Lung (tissue), 12 donors: ENCODE results near the gene TCEA2. TPM values are rescaled to one million over a fixed set of nuclear protein-coding genes. Genes with fewer than 3 reads are reported as not detected.

Source experiments
- ATAC-seq: fragments of 200-7000 bp; cut with Tn5 transposase; one replicate; pipeline ENCODE4 v1.9.1; 2020; ENCODE audit warnings: moderate number of reproducible peaks; ENCODE audit not compliant: insufficient read depth, low FRiP score
- DNase-seq, 3 donors: peaks; one replicate each; pipeline ENCODE4 v3.0.0-alpha.2; 2013 to 2017
- H3K27ac ChIP-seq, 2 donors: one replicate each; pipeline ENCODE4 v1.5.1; 2013; ENCODE audit warnings: mild to moderate bottlenecking in 2 of 2, moderate library complexity in 2 of 2, control low read depth in 1 of 2, inconsistent platforms in 1 of 2, low read depth in 1 of 2, low read length in 1 of 2
- H3K27me3 ChIP-seq, 3 donors: one replicate each; pipeline ENCODE4 v1.5.1; 2013; ENCODE audit warnings: low read length in 2 of 3; ENCODE audit not compliant: control insufficient read depth in 3 of 3, insufficient read depth in 3 of 3
- H3K36me3 ChIP-seq, 4 donors: one replicate each; pipeline ENCODE4 v1.5.1; 2013; ENCODE audit warnings: low read length in 4 of 4, mild to moderate bottlenecking in 1 of 4, moderate library complexity in 1 of 4; ENCODE audit not compliant: control insufficient read depth in 4 of 4, insufficient read depth in 4 of 4
- H3K4me1 ChIP-seq, 5 donors: one replicate each; pipeline ENCODE4 v1.5.1; 2013; ENCODE audit warnings: low read length in 5 of 5, mild to moderate bottlenecking in 2 of 5, moderate library complexity in 1 of 5; ENCODE audit not compliant: control insufficient read depth in 5 of 5, insufficient read depth in 5 of 5
- H3K4me3 ChIP-seq: one replicate; pipeline ENCODE4 v1.5.1; 2013; ENCODE audit warnings: mild to moderate bottlenecking, control low read depth, moderate library complexity
- H3K9ac ChIP-seq, 2 donors: one replicate each; pipeline ENCODE4 v1.5.1; 2013; ENCODE audit warnings: low read length in 2 of 2, control low read depth in 1 of 2; ENCODE audit not compliant: insufficient read depth in 1 of 2
- H3K9me3 ChIP-seq, 4 donors: one replicate each; pipeline ENCODE4 v1.5.1; 2013; ENCODE audit warnings: low read length in 3 of 4, mild to moderate bottlenecking in 1 of 4, moderate library complexity in 1 of 4; ENCODE audit not compliant: control insufficient read depth in 4 of 4, insufficient read depth in 3 of 4
- WGBS, 2 donors: extraction: QIAGEN DNeasy Blood & Tissue Kit; methylation state at CpG; one replicate each; pipeline ENCODE4 v1.1.7; 2013; 5-methylcytosine and 5-hydroxymethylcytosine counted together
- polyA plus RNA-seq, 2 donors: library from polyadenylated mRNA; stranded (reverse); fragments of 200-250 nt; gene quantifications; one replicate each; pipeline ENCODE4 v1.2.1, GENCODE V29; 2013
- total RNA-seq, 2 donors: library from RNA; depleted of rRNA in 1 of 2; stranded (reverse); fragments of >200 nt in 1 of 2; gene quantifications; one replicate each; pipeline ENCODE4 v1.2.1, GENCODE V29; 2014 to 2021
- TF ChIP-seq, protein P1 (sequence below): IDR thresholded peaks from 2 replicates; pipeline ENCODE4 v1.5.1; 2012; ENCODE audit warnings: mild to moderate bottlenecking; ENCODE audit errors: control extremely low read depth, extremely low read depth
- donor health status: control.
- donor health status: control.
- donor health status: Bipolar disorder and iron deficiency.
- donor health status: healthy.
- donor health status: DM: yes; HTN: yes; CAD: no.

Gene TCEA2
- total and polyA plus RNA-seq, 4 donors: 18.3 to 32.9 (median 30.7) TPM

DNA sequence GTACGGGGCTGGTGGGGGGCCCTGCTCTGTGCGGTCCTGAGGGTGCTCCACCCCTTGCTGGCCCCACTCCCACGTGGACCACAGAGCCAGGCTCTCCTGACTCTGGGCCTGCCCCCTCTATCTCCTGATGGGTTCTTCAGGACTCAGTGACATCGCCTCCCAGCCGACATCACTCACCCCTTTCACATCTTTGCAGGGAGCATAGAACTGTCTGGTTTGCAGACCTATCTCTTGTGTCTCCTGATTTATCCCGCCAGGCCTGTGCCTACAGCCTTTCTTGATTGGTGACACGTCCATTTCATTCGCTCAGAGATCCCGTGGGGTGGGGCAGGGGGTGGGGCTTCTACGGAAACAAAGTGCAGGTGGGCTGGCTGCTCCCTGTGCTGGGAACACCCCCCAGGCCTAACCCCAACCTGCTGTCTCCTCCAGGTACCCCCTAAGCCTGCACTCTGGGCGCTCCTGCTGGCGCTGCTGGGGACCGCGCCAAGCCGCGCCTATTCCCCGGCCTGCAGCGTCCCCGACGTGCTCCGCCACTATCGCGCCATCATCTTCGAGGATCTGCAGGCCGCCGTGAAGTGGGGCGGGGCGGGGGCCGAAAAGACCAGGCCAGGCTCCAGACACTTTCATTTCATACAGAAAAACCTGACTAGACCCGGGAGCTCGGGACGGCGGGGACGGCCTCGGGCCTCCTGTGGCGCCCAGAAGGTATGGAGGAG, 25.3 kb upstream of the TCEA2 start:
- ATAC-seq (no peak), DNase-seq (no peak)
- H3K36me3 ChIP-seq: peaks cover 0 to 18% (median 4%) of the 10 kb centered on the region in 4 donors
- H3K9me3 ChIP-seq: no peaks in the 10 kb centered on the region
- peaks cover 0 to 27% (median 13%) of the 10 kb centered on the region in 5 donors for H3K4me1 ChIP-seq
- no peak overlapping the region for H3K4me3 ChIP-seq
- WGBS, 2 donors: 10 to 11% methylated on average over 36 of the region's 36 CpGs
- H3K9ac ChIP-seq: no peak overlapping the region
- peaks cover 0 to 28% (median 23%) of the 10 kb centered on the region in 3 donors for H3K27me3 ChIP-seq
- H3K27ac ChIP-seq: no peak overlapping the region
- TF ChIP-seq, protein P1, sequence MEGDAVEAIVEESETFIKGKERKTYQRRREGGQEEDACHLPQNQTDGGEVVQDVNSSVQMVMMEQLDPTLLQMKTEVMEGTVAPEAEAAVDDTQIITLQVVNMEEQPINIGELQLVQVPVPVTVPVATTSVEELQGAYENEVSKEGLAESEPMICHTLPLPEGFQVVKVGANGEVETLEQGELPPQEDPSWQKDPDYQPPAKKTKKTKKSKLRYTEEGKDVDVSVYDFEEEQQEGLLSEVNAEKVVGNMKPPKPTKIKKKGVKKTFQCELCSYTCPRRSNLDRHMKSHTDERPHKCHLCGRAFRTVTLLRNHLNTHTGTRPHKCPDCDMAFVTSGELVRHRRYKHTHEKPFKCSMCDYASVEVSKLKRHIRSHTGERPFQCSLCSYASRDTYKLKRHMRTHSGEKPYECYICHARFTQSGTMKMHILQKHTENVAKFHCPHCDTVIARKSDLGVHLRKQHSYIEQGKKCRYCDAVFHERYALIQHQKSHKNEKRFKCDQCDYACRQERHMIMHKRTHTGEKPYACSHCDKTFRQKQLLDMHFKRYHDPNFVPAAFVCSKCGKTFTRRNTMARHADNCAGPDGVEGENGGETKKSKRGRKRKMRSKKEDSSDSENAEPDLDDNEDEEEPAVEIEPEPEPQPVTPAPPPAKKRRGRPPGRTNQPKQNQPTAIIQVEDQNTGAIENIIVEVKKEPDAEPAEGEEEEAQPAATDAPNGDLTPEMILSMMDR: no peak

DNA sequence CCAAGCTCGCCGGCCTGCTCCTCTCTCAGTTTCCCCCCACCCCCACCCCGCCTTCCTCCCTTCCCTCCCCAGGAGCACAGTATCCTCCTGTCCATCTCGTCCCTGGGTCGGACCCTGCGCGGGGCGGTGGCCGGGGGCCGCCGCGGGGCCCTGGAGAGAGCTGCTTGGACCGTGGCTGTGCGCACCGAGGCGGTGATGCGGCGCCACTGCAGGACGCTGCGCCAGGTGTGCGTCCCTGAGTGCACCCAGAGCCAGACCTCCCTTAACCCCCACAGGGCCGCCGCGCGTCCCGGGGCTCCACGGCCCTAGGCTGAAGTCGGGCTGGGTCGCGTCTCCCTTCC, 24.8 kb upstream of the TCEA2 start:
- no peak for ATAC-seq
- Histone ChIP-seq H3K4me1 (peaks cover 0 to 27% (median 13%) of the 10 kb centered on the region in 5 donors), H3K27me3 (peaks cover 0 to 28% (median 23%) of the 10 kb centered on the region in 3 donors), H3K9me3 (no peaks in the 10 kb centered on the region), H3K9ac (no peak overlapping the region), H3K36me3 (peaks cover 0 to 13% (median 3%) of the 10 kb centered on the region in 4 donors), H3K4me3 (peak overlapping the region; percentile 21), H3K27ac (peak overlapping the region; percentile 64 to 71)
- TF ChIP-seq, protein P1: no peak
- DNase-seq: peak in 1 of 3 donors; percentile 27
- 3 to 5% methylated on average over 18 to 30 of the region's 30 CpGs for WGBS, 2 donors

DNA sequence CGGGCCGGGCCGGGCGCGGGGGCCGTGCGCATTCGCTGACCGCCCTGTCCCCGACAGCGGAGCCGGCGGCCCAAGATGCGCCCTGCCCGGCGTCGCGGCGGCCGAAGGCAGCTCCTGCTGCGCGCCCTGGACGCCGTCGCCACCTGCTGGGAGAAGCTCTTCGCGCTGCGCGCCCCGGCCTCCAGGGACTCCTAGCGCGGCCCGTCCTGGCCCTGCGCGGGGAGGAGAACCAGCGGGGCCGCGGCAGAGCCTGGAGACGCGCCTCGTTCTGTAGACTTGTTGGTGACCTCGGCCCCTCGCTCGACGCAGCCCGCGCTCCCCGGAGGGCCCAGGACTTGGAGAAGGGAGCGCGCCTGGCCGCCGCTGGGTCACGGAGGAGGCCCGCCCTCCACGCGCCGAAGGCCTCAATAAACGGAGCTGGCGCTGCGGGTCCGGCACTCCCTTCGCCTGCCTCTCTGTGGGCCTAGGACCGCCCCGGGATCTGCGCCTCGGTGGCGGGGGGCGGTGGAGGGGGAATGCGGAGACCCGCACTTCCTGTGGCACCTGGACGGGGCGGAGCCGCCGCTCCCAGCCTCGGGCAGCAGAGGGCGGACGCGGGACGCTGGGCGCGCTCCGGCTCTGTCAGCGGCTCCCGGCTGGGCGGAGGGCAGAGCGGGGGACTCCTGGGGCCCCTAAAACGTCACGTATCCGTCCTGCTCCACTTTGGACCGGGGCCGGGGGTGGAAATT, 24.3 kb upstream of the TCEA2 start:
- TF ChIP-seq, protein P1: peak; percentile 69
- Histone ChIP-seq H3K4me1 (peaks cover 0 to 27% (median 13%) of the 10 kb centered on the region in 5 donors), H3K4me3 (peak overlapping the region; percentile 33), H3K36me3 (peaks cover 0 to 11% (median 2%) of the 10 kb centered on the region in 4 donors), H3K27me3 (peaks cover 0 to 28% (median 28%) of the 10 kb centered on the region in 3 donors), H3K27ac (peak overlapping the region; percentile 64 to 71), H3K9ac (no peak overlapping the region), H3K9me3 (no peaks in the 10 kb centered on the region)
- DNase-seq (peak; percentile 73 to 81 (median 80)), ATAC-seq (peak; percentile 86)
- 1% methylated on average over 79 to 91 of the region's 91 CpGs for WGBS, 2 donors
